GM23338 (cell line): ENCODE data around the gene THSD4. TPM values are rescaled to one million over a fixed set of nuclear protein-coding genes. Genes with fewer than 3 reads are reported as not detected.

Experiments
- ATAC-seq: fragments of 200-7000 bp; cut with Tn5 transposase; 3 replicates; pipeline ENCODE4 v1.9.1; 2020
- DNase-seq: peaks from one replicate; pipeline ENCODE4 v3.0.0-alpha.2; 2015; ENCODE audit warnings: low spot score
- H2AFZ ChIP-seq: fragments of 200-600 bp; sonication (generic); 2 replicates; pipeline ENCODE4 v1.8.0; 2016; ENCODE audit warnings: antibody characterized with exemption, mild to moderate bottlenecking, moderate library complexity
- H3F3A ChIP-seq: fragments of 200-600 bp; sonication (generic); replicated peaks from 2 replicates; pipeline ENCODE4 v1.8.0; 2017; ENCODE audit warnings: antibody characterized with exemption, mixed run types, low read depth
- H3K27ac ChIP-seq: fragments of 200-600 bp; sonication (generic); 2 replicates; pipeline ENCODE4 v1.6.1; 2016; ENCODE audit warnings: low read depth
- H3K27me3 ChIP-seq: fragments of 200-600 bp; sonication (generic); 2 replicates; pipeline ENCODE4 v1.8.0; 2016; ENCODE audit warnings: mild to moderate bottlenecking, mixed run types, moderate library complexity; ENCODE audit not compliant: insufficient read depth
- H3K36me3 ChIP-seq: fragments of 200-600 bp; sonication (generic); 2 replicates; pipeline ENCODE4 v1.8.0; 2016; ENCODE audit warnings: mild to moderate bottlenecking; ENCODE audit not compliant: insufficient read depth
- H3K4me1 ChIP-seq: fragments of 200-600 bp; sonication (generic); 2 replicates; pipeline ENCODE4 v1.8.0; 2016; ENCODE audit warnings: mild to moderate bottlenecking, moderate library complexity; ENCODE audit not compliant: insufficient read depth
- H3K4me2 ChIP-seq: fragments of 200-600 bp; sonication (generic); 2 replicates; pipeline ENCODE4 v1.7.1; 2017; ENCODE audit warnings: mixed run types
- H3K4me3 ChIP-seq: fragments of 200-600 bp; sonication (generic); 2 replicates; pipeline ENCODE4 v1.6.1; 2016; ENCODE audit warnings: mixed run types
- H3K79me2 ChIP-seq: fragments of 200-600 bp; sonication (generic); replicated peaks from 2 replicates; pipeline ENCODE4 v1.8.0; 2017; ENCODE audit warnings: mild to moderate bottlenecking; ENCODE audit not compliant: insufficient read depth
- H3K9me2 ChIP-seq: fragments of 200-600 bp; sonication (generic); 2 replicates; pipeline ENCODE4 v1.8.0; 2017; ENCODE audit not compliant: insufficient read depth
- H4K20me1 ChIP-seq: fragments of 200-600 bp; sonication (generic); replicated peaks from 2 replicates; pipeline ENCODE4 v1.8.0; 2017; ENCODE audit warnings: mild to moderate bottlenecking; ENCODE audit not compliant: insufficient read depth
- H3K27ac Mint-ChIP-seq: 2 replicates; pipeline ENCODE4 v1.8.0; 2020; ENCODE audit warnings: inconsistent platforms, mild to moderate bottlenecking, moderate library complexity, mixed read lengths
- H3K27me3 Mint-ChIP-seq: 3 replicates; pipeline ENCODE4 v1.8.0; 2022; ENCODE audit warnings: low read depth, mild to moderate bottlenecking, moderate library complexity, mixed read lengths, inconsistent platforms; ENCODE audit not compliant: insufficient read depth, poor library complexity
- H3K36me3 Mint-ChIP-seq: 3 replicates; pipeline ENCODE4 v1.8.0; 2021; ENCODE audit warnings: low read depth, mild to moderate bottlenecking, inconsistent platforms, moderate library complexity, mixed read lengths
- H3K4me1 Mint-ChIP-seq: 3 replicates; pipeline ENCODE4 v1.8.0; 2020; ENCODE audit warnings: mild to moderate bottlenecking, inconsistent platforms, mixed read lengths
- H3K4me3 Mint-ChIP-seq: 3 replicates; pipeline ENCODE4 v1.8.0; 2021; ENCODE audit warnings: moderate library complexity, mild to moderate bottlenecking, inconsistent platforms, mixed read lengths
- H3K9me3 Mint-ChIP-seq: 3 replicates; pipeline ENCODE4 v1.8.0; 2020; ENCODE audit warnings: moderate library complexity, mild to moderate bottlenecking, inconsistent platforms, mixed read lengths
- ETS1 ChIP-seq: IDR thresholded peaks from 2 replicates; pipeline ENCODE4 v1.6.1; 2016; ENCODE audit warnings: antibody characterized with exemption
- EZH2 ChIP-seq: fragments of 200-600 bp; sonication (generic); IDR thresholded peaks from one replicate; pipeline ENCODE4 v1.8.0; 2017; ENCODE audit warnings: antibody characterized with exemption, mild to moderate bottlenecking, low read depth; ENCODE audit not compliant: unreplicated experiment
- EZH2phosphoT487 ChIP-seq: fragments of 200-600 bp; sonication (generic); IDR thresholded peaks from one replicate; pipeline ENCODE4 v1.8.1; 2018; ENCODE audit warnings: antibody characterized with exemption; ENCODE audit not compliant: unreplicated experiment
- JUNB ChIP-seq: IDR thresholded peaks from one replicate; pipeline ENCODE4 v1.6.1; 2016; ENCODE audit warnings: antibody characterized with exemption; ENCODE audit not compliant: unreplicated experiment
- NANOG ChIP-seq: IDR thresholded peaks from 2 replicates; pipeline ENCODE4 v1.6.1; 2016; ENCODE audit warnings: antibody characterized with exemption, borderline replicate concordance
- STAT1 ChIP-seq: IDR thresholded peaks from one replicate; pipeline ENCODE4 v1.6.1; 2016; ENCODE audit warnings: antibody characterized with exemption; ENCODE audit not compliant: unreplicated experiment
- ZNF331 ChIP-seq: fragments of 250-450 bp; sonication (Bioruptor Pico); IDR thresholded peaks from 2 replicates; pipeline ENCODE4 v1.5.0; 2020; ENCODE audit warnings: low read depth, mild to moderate bottlenecking, moderate library complexity
- ZNF462 ChIP-seq: fragments of 250-450 bp; sonication (Bioruptor Pico); IDR thresholded peaks from 2 replicates; pipeline ENCODE4 v1.5.0; 2020; ENCODE audit warnings: mild to moderate bottlenecking, moderate library complexity
- polyA plus RNA-seq: library from polyadenylated mRNA; unstranded; fragments of >200 nt; fragmentation: Nextera tagmentation; extraction: Ambion mirVana; gene quantifications from 2 replicates; pipeline ENCODE4 v1.2.1, GENCODE V29; 2016
- total RNA-seq: library from RNA; depleted of rRNA; stranded (reverse); fragments of >200 nt; shearing (Covaris generic); gene quantifications from 2 replicates; pipeline ENCODE4 v1.2.3, GENCODE V29; 2014

The THSD4 gene
- total and polyA plus RNA-seq, 2 experiments from 2014 or later: 2.0 to 7.4 TPM

GRCh38 chr15:71472566-71472965 is 357.3 kb downstream of the THSD4 start:
- H3K9me2 ChIP-seq: 0 out of 2 replicates have a peak, but pooled peaks cover under 1% of the 10 kb centered on the region
- H3K9me3 Mint-ChIP-seq: peaks cover 5% of the 10 kb centered on the region
- ATAC-seq (no peak), DNase-seq (no peak)
- H3K27ac Mint-ChIP-seq: no peak overlapping the region
- no peaks in the 10 kb centered on the region for H3K79me2 ChIP-seq
- no peaks in the 10 kb centered on the region for H3F3A ChIP-seq
- H3K4me1 Mint-ChIP-seq: peaks cover 3% of the 10 kb centered on the region; the same call in 1 of the 3 replicates
- H3K4me1 ChIP-seq: no peaks in the 10 kb centered on the region
- no peaks in the 10 kb centered on the region for H3K36me3 ChIP-seq
- peaks cover 3% of the 10 kb centered on the region; the same call in 2 of the 3 replicates for H3K36me3 Mint-ChIP-seq
- H3K4me3 ChIP-seq: no peak overlapping the region
- no peaks in the 10 kb centered on the region for H3K27me3 Mint-ChIP-seq
- no peaks in the 10 kb centered on the region for H3K27me3 ChIP-seq
- H3K4me2 ChIP-seq: no peak overlapping the region
- H3K27ac ChIP-seq: no peak overlapping the region
- no peak overlapping the region for H2AFZ ChIP-seq
- H4K20me1 ChIP-seq: no peaks in the 10 kb centered on the region
- no peak overlapping the region for H3K4me3 Mint-ChIP-seq
- TF ChIP-seq ZNF331 (CRISPR knock-in tag): no peak
- no peak for TF ChIP-seq NANOG
- TF ChIP-seq ZNF462 (CRISPR knock-in tag): no peak
- TF ChIP-seq EZH2: no peak
- TF ChIP-seq EZH2phosphoT487: no peak
- TF ChIP-seq JUNB: no peak
- TF ChIP-seq STAT1: no peak
- no peak for TF ChIP-seq ETS1
